K562 (cell line): ENCODE measurements around the gene HELZ. TPM values are rescaled to one million over a fixed set of nuclear protein-coding genes. Genes with fewer than 3 reads are reported as not detected.

Source experiments
- ATAC-seq: fragments of 200-7000 bp; cut with Tn5 transposase; 3 replicates; pipeline ENCODE4 v1.9.1; 2020; ENCODE audit warnings: moderate library complexity
- BruUV-seq: library from RNA; stranded (reverse); fragments of 400-500 nt; replicated peaks from 2 replicates; lab custom pipeline; 2021; lab: Mats Ljungman, UMichigan
- CTCF ChIA-PET: fragments of 300-600 bp; formaldehyde crosslinking; extraction: SDS; loops from one replicate; lab custom pipeline; 2021; ENCODE audit warnings: low intra/inter-chr PET ratio; lab: Yijun Ruan, JAX
- POLR2A ChIA-PET: fragments of 300-600, 350-650 bp; sonication (Branson Sonifier 250); formaldehyde crosslinking; extraction: SDS; loops from one replicate; lab custom pipeline; 2021; ENCODE audit warnings: antibody characterized with exemption, inconsistent platforms; lab: Yijun Ruan, JAX
- DNase-seq, 4 experiments: peaks; one replicate each; pipeline versions ENCODE4 v3.0.0 to v3.0.0-alpha.2; 2011 to 2018; ENCODE audit warnings: low spot score in 3 of 4, mixed read lengths in 3 of 4; ENCODE audit errors: extremely low read depth in 1 of 4
- FAIRE-seq: peaks from 2 replicates; lab custom pipeline; 2011; peaks lifted over from hg19 to GRCh38; lab: Jason Lieb, UNC
- H2AFZ ChIP-seq: 2 replicates; pipeline ENCODE4 v1.6.0; 2011; ENCODE audit warnings: low read depth, low read length, control low read depth, inconsistent platforms
- H3K27ac ChIP-seq: fragments of 200-600 bp; 3 replicates; pipeline ENCODE4 v1.8.0; 2011; ENCODE audit warnings: low read depth, mild to moderate bottlenecking, control low read depth, inconsistent platforms, low read length, moderate library complexity, mixed read lengths; ENCODE audit errors: extremely low read depth
- H3K27me3 ChIP-seq, 2 experiments: fragments of 300-600 bp in 1 of 2; 2 replicates in 1 of 2; 3 replicates in 1 of 2; pipeline versions ENCODE4 v1.6.0 to v1.8.0; 2011; ENCODE audit warnings: inconsistent platforms in 2 of 2, low read length in 2 of 2, mild to moderate bottlenecking in 1 of 2, mixed read lengths in 1 of 2, moderate library complexity in 1 of 2; ENCODE audit not compliant: control insufficient read depth in 2 of 2, insufficient read depth in 2 of 2
- H3K36me3 ChIP-seq: fragments of 300-600 bp; 3 replicates; pipeline ENCODE4 v1.8.0; 2011; ENCODE audit warnings: mild to moderate bottlenecking, low read length, inconsistent platforms; ENCODE audit not compliant: control insufficient read depth, insufficient read depth
- H3K4me1 ChIP-seq, 2 experiments: fragments of 200-600 bp in 1 of 2; replicated peaks in 1 of 2; 2 replicates in 1 of 2; 3 replicates in 1 of 2; pipeline versions ENCODE4 v1.5.1 to v1.8.0; 2011; ENCODE audit warnings: inconsistent platforms in 2 of 2, low read length in 2 of 2, mild to moderate bottlenecking in 1 of 2, mixed read lengths in 1 of 2, moderate library complexity in 1 of 2; ENCODE audit not compliant: control insufficient read depth in 2 of 2, insufficient read depth in 2 of 2
- H3K4me2 ChIP-seq: 2 replicates; pipeline ENCODE4 v1.6.1; 2011; ENCODE audit warnings: low read length, control low read depth, inconsistent platforms, mixed read lengths; ENCODE audit not compliant: insufficient read depth
- H3K4me3 ChIP-seq: fragments of 200-600 bp; sonication (generic), shearing (Covaris generic); 2 replicates; pipeline ENCODE4 v1.5.1; 2016; ENCODE audit warnings: control low read depth, inconsistent platforms
- H3K79me2 ChIP-seq: fragments of 200-600 bp; 3 replicates; pipeline ENCODE4 v1.8.0; 2011; ENCODE audit warnings: low read length, inconsistent platforms; ENCODE audit not compliant: control insufficient read depth, insufficient read depth
- H3K9ac ChIP-seq, 2 experiments: 2 replicates each; pipeline versions ENCODE4 v1.6.0 to v1.6.1; 2011; ENCODE audit warnings: low read depth in 2 of 2, low read length in 2 of 2, control low read depth in 1 of 2, inconsistent platforms in 1 of 2, mild to moderate bottlenecking in 1 of 2, mixed read lengths in 1 of 2; ENCODE audit not compliant: insufficient read depth in 1 of 2
- H3K9me1 ChIP-seq: one replicate; pipeline ENCODE4 v1.6.0; 2011; ENCODE audit warnings: inconsistent platforms, mild to moderate bottlenecking, low read length, moderate library complexity; ENCODE audit not compliant: control insufficient read depth, insufficient read depth
- H3K9me3 ChIP-seq: replicated peaks from 2 replicates; pipeline ENCODE4 v1.5.1; 2011; ENCODE audit warnings: low read depth, low read length, inconsistent platforms; ENCODE audit not compliant: control insufficient read depth, insufficient read depth
- H4K20me1 ChIP-seq: replicated peaks from 2 replicates; pipeline ENCODE4 v1.6.1; 2011; ENCODE audit warnings: low read length, inconsistent platforms, mixed read lengths; ENCODE audit not compliant: control insufficient read depth, insufficient read depth
- E2F6 ChIP-seq, 2 experiments: IDR thresholded peaks; 2 replicates each; pipeline ENCODE4 v1.6.1; 2011; ENCODE audit warnings: borderline replicate concordance in 1 of 2, control low read depth in 1 of 2, low read depth in 1 of 2, low read length in 1 of 2, mild to moderate bottlenecking in 1 of 2, mixed read lengths in 1 of 2, moderate library complexity in 1 of 2; ENCODE audit not compliant: insufficient read depth in 1 of 2, insufficient read length in 1 of 2, poor library complexity in 1 of 2, severe bottlenecking in 1 of 2; ENCODE audit errors: extremely low read depth in 1 of 2
- EZH2 ChIP-seq: IDR thresholded peaks from 2 replicates; pipeline ENCODE4 v1.6.1; 2012; ENCODE audit warnings: low read depth, mild to moderate bottlenecking, inconsistent platforms, low read length, borderline replicate concordance
- MCM7 ChIP-seq, 2 experiments: fragments of 450-650 bp; IDR thresholded peaks; 2 replicates each; pipeline ENCODE4 v1.6.1; 2016 to 2018
- NCOA4 ChIP-seq: fragments of 450-650 bp; IDR thresholded peaks from 2 replicates; pipeline ENCODE4 v1.6.1; 2018; ENCODE audit warnings: mild to moderate bottlenecking; ENCODE audit not compliant: partially characterized antibody
- PHF8 ChIP-seq: fragments of 200-600 bp; sonication (generic); IDR thresholded peaks from 2 replicates; pipeline ENCODE4 v1.6.1; 2012; ENCODE audit warnings: mixed run types, mild to moderate bottlenecking, inconsistent platforms, low read length, moderate library complexity, borderline replicate concordance
- STAT5B ChIP-seq: fragments of 250-450 bp; sonication (Bioruptor Pico); IDR thresholded peaks from 2 replicates; pipeline ENCODE4 v1.8.0; 2021; ENCODE audit warnings: mild to moderate bottlenecking, inconsistent platforms
- U2AF2 ChIP-seq: fragments of 200-400 bp; formaldehyde crosslinking; optimal IDR thresholded peaks from 2 replicates; pipeline ENCODE3; 2017; ENCODE audit warnings: low read depth, mild to moderate bottlenecking, low read length
- WGBS: fragments of 100-300 bp; shearing (Covaris generic); methylation state at CpG from one replicate; pipeline ENCODE4 v1.1.6; 2016; ENCODE audit warnings: low coverage, mixed read lengths; ENCODE audit not compliant: insufficient coverage; ENCODE audit errors: missing lambda C conversion rate; 5-methylcytosine and 5-hydroxymethylcytosine counted together
- in situ Hi-C: fragments of 300-500 bp; cut with MboI; formaldehyde crosslinking; loops from 4 replicates; pipeline ENCODE4 v1.15.0; 2018; ENCODE audit warnings: inconsistent platforms, mixed read lengths
- intact Hi-C: fragments of 100-400 bp; cut with micrococcal nuclease; formaldehyde crosslinking; loops from 2 replicates; pipeline ENCODE4 v1.14.2; 2022
- polyA plus RNA-seq, 8 experiments: library from polyadenylated mRNA; depleted of rRNA in 4 of 8; stranded (reverse) in 5 of 8; unstranded in 3 of 8; fragments of >200 nt; fragmentation: Nextera tagmentation in 2 of 8; fragmentation: Illumina TruSeq in 1 of 8; extraction: Ambion mirVana in 2 of 8; extraction: Trizol in 1 of 8; gene quantifications; 2 replicates each; pipeline versions ENCODE4 v1.2.1 to v1.2.3, GENCODE V29; 2011 to 2014; ENCODE audit warnings: inconsistent platforms in 1 of 8, missing spikeins in 1 of 8
- total RNA-seq, 7 experiments: library from RNA; depleted of rRNA in 6 of 7; stranded (reverse); fragments of >200 nt in 6 of 7; fragmentation: Illumina TruSeq in 2 of 7; extraction: Trizol in 2 of 7; gene quantifications; 2 replicates each; pipeline versions ENCODE4 v1.2.1 to v1.2.3, GENCODE V29; 2011 to 2021; ENCODE audit warnings: low replicate concordance in 1 of 7
- TF ChIP-seq, protein P1 (sequence below): fragments of 450-650 bp; IDR thresholded peaks from 2 replicates; pipeline ENCODE4 v1.6.1; 2016; ENCODE audit warnings: missing biosample characterization, missing genetic modification characterization

The HELZ gene
- total and polyA plus RNA-seq, 9 of the 15 experiments (the other 6 are each of a cell fraction or from before 2014, with no cell fraction given) = 5.2 to 39.8 (median 17.3) TPM

DNA sequence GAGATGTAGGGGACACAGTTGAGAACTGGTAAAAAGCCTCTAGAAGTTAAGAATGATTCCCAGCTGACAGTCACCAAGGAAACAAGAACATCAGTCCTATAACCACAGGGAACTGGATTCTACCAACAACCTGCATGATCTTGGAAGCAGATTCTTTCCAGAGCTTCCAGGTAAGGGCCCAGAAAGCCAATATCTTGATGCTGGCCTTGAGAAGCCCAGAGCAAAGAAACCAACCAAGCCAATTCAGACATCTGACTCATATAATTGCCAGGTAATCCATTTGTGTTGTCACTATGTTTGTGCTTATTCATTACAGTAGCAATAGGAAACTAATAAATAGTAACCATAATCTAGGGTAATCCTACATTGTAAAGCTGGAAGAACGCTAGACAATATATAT lies 119.1 kb downstream of the HELZ start:
- POLR2A ChIA-PET = interaction anchor here (0.8 kb wide), 1 partner anchor 18 kb away, joined by 3 read pairs; no protein-coding TSS in a partner anchor
- H3K9ac ChIP-seq = no peak overlapping the region
- intact Hi-C loops = no loop called here

More for the DNA sequence above, 119.1 kb downstream of the HELZ start:
- in situ Hi-C loops = no loop called here
- Histone ChIP-seq H3K4me3 (no peak overlapping the region), H4K20me1 (0 out of 2 replicates have a peak, but pooled peaks cover 3% of the 10 kb centered on the region), H3K27me3 (no peaks in the 10 kb centered on the region), H3K36me3 (peaks cover 36% of the 10 kb centered on the region; the same call in 2 of the 3 replicates), H2AFZ (no peak overlapping the region), H3K79me2 (no peaks in the 10 kb centered on the region), H3K27ac (no peak overlapping the region), H3K4me1 (no peaks in the 10 kb centered on the region), H3K9me1 (no peaks in the 10 kb centered on the region), H3K9me3 (no peaks in the 10 kb centered on the region), H3K4me2 (no peak overlapping the region)
- DNase-seq (no peak), FAIRE-seq (no peak), ATAC-seq (no peak)
- WGBS = 100% methylated on average over 1 of the region's 1 CpG
- no TSS peak for BruUV-seq
- CTCF ChIA-PET = no interaction called here
- no peak for TF ChIP-seq EZH2
- TF ChIP-seq PHF8 = no peak
- TF ChIP-seq E2F6 (IDR thresholded peaks at IDR 0.05; ENCODE audit: borderline replicate concordance in 1 of 2, extremely low read depth in 1 of 2, insufficient read depth in 1 of 2, insufficient read length in 1 of 2, low read depth in 1 of 2, low read length in 1 of 2, poor library complexity in 1 of 2, severe bottlenecking in 1 of 2) = no peak
- no peak for TF ChIP-seq STAT5B
- TF ChIP-seq, protein P1, sequence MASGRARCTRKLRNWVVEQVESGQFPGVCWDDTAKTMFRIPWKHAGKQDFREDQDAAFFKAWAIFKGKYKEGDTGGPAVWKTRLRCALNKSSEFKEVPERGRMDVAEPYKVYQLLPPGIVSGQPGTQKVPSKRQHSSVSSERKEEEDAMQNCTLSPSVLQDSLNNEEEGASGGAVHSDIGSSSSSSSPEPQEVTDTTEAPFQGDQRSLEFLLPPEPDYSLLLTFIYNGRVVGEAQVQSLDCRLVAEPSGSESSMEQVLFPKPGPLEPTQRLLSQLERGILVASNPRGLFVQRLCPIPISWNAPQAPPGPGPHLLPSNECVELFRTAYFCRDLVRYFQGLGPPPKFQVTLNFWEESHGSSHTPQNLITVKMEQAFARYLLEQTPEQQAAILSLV (tag) = no peak
- no peak for TF ChIP-seq MCM7 (IDR thresholded peaks at IDR 0.05)
- no peak for TF ChIP-seq NCOA4
- TF ChIP-seq U2AF2 = no peak
